Measurements from ENCODE around the gene ZNF552.

- TF ChIP-seq CTCF (conservative IDR thresholded peaks at IDR 0.05 in 1 of 2, IDR thresholded peaks at IDR 0.05 in 1 of 2; ENCODE audit: extremely low read depth in 1 of 2, insufficient read depth in 1 of 2, low read depth in 1 of 2, low read length in 2 of 2) = no peak
- TF ChIP-seq EZH2 (IDR thresholded peaks at IDR 0.05; ENCODE audit: borderline replicate concordance, low read length) = no peak
Measured at GRCh38 chr19:57807541-57807940, 7.2 kb downstream of the ZNF552 start.
